GM19193 (cell line): ENCODE measurements around the gene ALDOA.

Source experiments
- POLR2A ChIP-seq: IDR thresholded peaks from 4 replicates; pipeline ENCODE4 v1.6.1; 2011; ENCODE audit not compliant: insufficient read depth, insufficient read length; ENCODE audit errors: extremely low read depth

ALDOA gene

GRCh38 chr16:30088832-30089624, 23.5 kb downstream of the ALDOA start:
- no peak for TF ChIP-seq POLR2A

DNA sequence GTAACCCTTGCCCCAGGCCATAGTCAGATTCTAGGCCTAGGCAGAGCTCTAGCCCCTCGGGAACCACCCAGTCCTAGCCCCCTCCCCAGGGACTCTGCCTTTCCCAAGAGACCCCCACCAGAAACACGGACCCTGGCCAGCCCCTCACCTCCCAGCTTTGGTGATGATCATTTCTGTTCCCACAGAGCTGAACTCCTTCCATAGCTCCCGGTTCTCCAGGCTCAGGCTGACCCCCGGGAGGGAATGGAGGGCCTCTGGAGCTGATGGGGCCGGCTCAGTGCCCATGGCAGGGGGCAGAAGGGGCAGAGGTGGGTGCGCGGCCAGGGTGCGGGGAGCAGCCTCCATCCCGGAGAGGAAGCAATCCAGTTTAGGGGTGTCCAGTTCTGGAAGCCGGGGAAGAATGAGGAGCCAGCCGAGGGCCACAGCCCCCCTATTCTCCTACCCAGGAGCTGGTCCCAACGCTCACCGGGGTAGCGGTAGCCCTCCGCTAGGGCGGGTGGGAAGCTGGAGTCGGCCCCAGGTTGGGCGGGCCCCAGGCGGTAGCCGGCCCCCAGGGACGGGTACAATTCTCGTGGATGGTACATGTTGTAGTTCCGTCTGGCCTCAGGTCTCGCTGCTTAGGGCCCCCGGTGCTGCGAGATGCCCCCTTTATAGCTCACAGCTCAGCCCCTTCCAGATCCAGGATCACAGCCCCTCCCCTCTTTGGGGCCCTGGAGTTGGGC, 25.2 kb downstream of the ALDOA start:
- TF ChIP-seq POLR2A: no peak

- peak; percentile 68 for TF ChIP-seq POLR2A
These were observed 26.2 kb downstream of the ALDOA start, which contains the start of gene TBX6 for GRCh38 chr16:30091474-30092372. Gene TBX6 (minus strand): TSS chr16:30091924. CDS start chr16:30091193, 731 bp downstream.

DNA sequence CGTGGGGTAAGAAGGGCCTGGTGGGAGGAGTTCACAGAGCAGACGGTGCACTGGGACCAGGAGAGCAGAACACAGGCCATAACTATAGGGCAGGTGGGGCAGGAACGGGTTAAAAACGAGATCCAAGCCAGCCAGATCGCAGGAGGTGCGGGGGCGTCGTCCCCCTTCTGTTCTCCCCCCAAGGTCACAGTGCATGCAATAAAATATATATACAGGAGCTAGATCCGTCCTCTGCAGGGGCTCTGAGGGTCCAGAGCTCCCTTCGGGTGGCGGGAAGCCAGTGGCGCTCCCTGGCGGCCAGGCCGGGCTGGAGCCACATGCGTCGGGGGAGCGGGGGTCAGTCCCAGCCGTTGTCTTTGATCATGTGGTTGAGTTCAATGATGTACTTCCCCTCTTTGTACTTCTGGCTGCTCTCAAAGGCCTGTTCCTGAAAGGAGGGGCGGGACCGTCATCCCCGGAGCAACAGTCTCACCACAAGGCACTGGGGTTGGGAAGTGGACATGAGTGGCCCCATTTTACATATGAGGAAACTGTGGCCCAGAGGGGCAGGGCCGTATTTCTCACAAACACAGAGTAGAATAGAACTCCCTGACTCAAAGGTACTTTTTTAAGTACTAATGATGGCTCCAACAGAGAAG, 26.9 kb downstream of the ALDOA start:
- no peak for TF ChIP-seq POLR2A

- TF ChIP-seq POLR2A: no peak
These were observed 29.1 kb downstream of the ALDOA start for GRCh38 chr16:30094541-30095165.

DNA sequence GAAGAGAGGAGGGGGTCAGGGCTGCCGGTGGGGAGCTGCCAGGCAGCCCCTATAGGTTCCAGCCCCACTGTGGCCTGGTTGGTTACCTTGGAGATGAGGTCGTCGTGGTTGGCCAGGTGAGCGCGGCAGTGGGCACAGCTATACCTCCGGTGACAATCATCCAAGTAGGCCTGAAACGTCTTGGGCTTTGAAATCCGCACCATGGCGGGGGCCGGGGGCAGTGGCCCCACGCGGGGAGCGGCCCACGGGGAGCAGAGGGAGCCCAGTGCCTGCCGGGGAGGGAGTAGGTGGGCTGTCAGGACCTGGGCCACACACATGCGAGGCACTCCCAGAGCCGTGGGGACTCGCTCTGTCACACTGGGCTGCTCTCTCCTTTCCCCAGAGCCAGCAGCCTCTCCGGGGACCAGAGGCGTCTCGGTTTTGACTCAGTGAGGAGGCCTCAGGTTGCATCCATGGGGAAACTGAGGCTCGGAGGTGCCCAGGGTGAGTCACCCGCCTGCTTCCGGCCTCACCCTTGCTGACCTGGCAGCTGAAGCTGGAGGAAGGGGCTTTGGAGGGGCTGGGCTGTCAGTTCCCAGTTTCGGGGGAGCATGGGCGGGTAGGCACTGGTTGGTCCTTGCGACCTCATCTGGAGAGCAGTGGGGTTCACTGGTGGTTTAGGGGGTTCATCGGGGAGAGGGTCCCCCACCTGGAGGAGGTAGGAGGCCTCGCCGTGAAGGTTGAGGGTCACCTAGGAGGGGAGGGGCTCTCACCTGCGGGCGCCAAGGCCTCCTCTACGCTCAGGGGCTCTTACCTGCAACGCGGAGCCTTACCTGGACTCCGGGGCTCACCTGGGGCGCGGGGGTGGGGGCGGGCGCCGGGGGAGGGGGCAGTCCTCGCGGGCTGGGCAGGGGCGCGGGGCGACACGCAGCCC, 29.9 kb downstream of the ALDOA start:
- TF ChIP-seq POLR2A: no peak

- peak; percentile 68 for TF ChIP-seq POLR2A
These were observed 30.7 kb downstream of the ALDOA start, which contains the start of gene YPEL3 for GRCh38 chr16:30096105-30096861. Gene YPEL3 (minus strand): TSS chr16:30096213. CDS start chr16:30095482, 731 bp downstream.

- TF ChIP-seq POLR2A: no peak
These were observed 31.5 kb downstream of the ALDOA start for GRCh38 chr16:30096862-30097563.

DNA sequence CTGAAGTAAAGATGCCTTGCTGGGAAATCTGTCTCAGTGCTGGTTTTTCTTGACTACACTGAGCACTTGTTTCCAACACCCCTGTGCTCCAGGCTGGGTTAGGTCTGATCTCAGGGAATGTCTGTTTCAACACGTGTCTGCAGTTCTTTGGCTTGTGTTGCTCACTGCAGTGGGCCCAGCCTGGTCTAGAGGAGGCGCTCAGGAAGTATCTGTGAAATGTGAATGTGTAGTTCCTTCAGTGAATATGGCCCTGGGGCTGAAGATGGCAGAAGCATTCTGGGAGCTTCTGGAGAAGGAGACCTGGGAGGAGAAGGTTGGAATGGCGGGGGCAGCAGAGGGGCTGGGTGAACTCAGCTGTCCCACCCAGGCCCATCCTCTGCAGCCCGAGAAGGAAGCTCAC, 38.5 kb downstream of the ALDOA start:
- TF ChIP-seq POLR2A: no peak

DNA sequence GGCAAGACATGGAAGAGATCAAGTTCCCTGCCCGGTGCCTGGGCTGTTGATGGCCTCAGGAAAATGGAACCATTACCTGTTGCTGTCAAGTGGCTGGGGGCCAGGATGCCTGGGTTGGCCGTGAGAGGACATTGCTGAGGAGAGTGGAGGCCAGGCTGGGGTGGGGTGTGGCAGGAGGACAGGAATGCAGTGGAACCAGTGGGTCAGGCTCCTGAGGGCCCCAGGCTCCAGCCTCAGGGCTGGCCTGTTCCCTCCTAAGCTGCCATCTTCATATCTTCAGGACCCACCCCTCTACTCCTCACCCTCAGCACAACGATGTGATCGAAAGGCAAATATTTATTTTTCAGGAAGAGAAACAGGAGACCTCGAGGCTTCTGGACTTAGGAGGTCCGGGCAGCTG, 38.9 kb downstream of the ALDOA start:
- TF ChIP-seq POLR2A: no peak

DNA sequence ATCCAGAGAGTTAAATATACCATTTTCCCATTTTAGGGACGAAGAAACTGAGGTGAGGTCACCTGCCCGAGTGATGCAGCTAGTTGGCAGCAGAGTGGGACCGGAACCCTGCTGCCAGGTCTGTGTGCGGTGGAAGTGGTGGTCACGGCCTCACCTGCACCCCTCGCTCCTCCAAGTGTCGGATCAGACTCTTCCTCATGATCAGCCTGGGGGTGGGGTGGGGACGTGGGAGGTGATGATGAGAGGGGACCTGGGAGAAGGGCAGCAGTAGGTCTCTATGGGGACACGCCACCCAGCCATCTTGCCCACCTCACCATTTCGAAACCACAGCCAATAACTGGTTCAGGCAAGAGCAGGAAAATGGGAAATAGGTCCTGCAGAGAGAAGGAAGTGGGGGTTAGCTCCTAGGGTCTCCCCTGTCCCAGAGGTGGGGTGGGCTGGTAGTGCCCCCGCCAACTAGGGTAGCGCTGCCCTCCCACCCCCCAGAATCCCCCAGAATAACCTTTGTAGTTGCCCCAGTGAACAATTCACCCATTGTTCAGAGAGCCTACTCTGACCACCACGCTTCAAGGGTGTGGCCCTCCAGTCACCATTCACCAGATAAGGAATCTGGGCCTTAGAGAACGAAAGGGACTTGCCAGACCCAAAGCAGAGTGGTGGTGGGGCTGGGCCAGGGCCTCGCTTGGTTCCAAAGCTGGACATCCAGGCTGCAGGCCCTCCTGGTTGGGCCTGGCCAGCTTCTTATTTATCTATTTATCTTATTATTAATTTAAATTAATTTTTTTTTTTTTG, 42.7 kb downstream of the ALDOA start:
- no peak for TF ChIP-seq POLR2A

GRCh38 chr16:30110661-30111060, 45.1 kb downstream of the ALDOA start:
- TF ChIP-seq POLR2A: no peak
